ENCODE data around the gene NDUFA6.

NDUFA6 gene

DNA sequence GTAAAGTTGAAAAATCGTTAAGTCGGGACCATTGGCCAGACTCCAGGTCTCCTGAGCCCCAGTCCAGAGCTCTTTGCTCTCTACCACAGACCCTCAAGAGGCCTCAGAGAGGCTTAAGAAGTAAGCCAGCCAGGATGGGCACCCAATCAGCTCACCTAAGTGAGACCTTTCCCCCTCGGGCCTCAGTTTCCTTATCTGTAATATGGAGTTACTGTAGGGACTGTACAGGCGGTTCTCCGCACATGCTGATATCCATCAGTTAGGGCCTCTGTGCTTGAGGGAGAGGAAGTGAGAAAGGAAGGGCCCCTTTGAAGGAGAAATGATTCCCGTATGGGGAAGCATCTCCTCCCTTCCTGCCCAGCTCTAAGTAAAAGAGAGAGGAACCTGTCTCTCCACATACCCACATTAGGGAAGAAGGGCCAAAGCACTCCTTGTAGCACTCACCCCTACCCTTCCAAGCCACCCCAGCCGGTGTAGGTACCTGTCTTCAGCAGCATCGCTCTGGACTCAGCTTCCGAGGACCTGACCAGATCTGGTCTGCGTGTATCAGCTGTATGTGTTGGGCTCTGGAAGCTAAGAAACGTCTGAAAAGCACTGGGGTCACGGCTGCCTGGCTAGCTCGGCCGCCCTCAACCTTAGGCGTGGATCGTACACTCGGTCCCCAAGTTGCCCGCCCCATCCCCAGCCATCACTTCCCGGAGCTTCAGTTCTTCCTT lies 20.6 kb downstream of the NDUFA6 start:
- no peak for DNase-seq

DNA sequence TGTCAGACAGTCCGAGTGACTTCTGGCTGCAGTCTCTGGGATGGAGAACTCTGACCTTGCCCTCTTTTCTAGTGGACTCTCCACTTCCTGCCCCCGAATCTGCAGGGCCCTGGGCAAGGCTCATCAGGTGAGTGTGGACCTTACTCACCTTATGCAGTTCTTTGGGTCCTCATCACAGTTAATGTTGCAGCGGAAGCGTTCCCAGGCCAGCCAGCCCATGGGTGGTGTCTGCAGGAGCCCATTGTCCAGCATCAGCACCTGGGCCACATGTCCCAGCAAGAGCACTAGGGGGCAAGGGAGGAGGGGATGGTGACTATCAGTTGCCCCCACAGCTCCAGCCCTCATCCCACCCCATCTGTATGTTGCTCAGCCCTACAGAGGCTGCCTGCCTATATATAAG lies 22.3 kb downstream of the NDUFA6 start:
- no peak for DNase-seq

DNA sequence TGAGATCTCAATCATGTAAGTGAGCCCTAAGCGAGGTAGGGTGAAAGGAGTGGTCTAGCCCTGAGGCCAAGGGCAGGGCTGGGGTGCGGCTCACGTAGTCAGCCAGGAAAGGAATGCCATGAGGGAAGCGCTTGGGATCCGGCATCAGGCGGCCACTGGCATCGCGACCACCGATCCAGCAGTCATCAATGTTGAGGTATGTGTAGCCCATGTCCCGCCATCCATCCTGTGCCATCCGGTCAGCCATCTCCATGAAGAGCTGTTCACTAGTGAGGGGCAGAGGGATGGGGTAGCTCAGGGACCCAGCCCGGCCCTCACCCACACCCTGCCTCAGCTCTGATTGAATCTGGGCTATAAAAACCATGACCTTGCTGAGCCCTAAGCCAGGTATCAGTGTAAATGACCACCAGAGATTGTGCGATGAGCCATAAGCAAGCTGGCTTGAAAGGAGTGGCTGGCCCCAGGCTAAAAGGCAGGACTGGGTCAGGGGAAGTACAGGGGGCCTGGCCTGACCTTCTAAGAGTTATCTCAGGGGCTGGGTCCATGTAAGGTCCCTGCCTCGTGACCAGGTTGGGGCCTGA lies 22.8 kb downstream of the NDUFA6 start:
- no peak for DNase-seq

DNA sequence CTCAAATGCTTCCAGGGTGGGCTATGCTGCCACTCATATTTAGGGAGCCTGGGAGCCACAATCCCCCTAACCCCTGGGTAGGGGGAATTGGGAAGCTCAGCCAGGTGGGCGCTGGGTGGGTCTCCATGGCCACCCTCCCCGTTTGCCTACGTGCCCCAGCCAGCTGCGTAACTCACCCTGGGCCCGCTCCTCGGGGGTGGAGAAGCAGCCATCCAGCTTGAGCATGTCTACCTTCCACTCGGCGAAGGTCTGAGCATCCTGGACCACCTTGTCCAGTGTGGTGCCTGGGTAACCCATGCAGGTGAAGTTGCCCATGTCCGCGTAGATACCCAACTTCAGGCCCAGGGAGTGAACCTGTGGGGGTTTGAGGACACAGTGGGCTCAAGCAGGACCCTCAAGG lies 23.6 kb downstream of the NDUFA6 start:
- DNase-seq, result no peak

- DNase-seq, result no peak
Observed at GRCh38 chr22:42066126-42066761, 24.3 kb downstream of the NDUFA6 start.

- no peak for DNase-seq
Observed at GRCh38 chr22:42065438-42066125, 25.0 kb downstream of the NDUFA6 start.

DNA sequence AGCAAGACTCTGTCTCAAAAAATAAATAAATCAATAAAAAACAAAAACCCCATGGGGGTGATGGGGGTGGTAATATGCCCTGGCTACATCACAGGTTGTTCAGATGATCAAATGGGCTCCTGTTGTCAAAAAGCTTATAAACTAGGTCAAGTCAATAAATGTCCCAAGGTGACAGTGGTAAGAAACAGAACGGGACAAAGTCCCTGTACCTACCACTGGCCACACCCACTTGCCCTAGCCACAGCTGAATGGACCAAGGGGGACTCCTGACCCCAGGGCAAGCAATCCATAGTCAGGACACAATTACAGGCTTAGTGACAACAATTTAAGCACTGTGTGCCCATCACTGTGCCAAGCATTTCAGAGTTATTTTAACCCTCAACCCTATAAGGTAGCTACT lies 25.9 kb downstream of the NDUFA6 start:
- DNase-seq, result no peak

- DNase-seq, result no peak
Observed at GRCh38 chr22:42062506-42063170, 27.9 kb downstream of the NDUFA6 start.

- DNase-seq, result no peak
Observed at GRCh38 chr22:42061041-42061440, 29.5 kb downstream of the NDUFA6 start.

GRCh38 chr22:42060489-42060888 lies 30.1 kb downstream of the NDUFA6 start:
- DNase-seq, result no peak

- DNase-seq, result no peak
Observed at GRCh38 chr22:42056757-42057511, 33.6 kb downstream of the NDUFA6 start.

DNA sequence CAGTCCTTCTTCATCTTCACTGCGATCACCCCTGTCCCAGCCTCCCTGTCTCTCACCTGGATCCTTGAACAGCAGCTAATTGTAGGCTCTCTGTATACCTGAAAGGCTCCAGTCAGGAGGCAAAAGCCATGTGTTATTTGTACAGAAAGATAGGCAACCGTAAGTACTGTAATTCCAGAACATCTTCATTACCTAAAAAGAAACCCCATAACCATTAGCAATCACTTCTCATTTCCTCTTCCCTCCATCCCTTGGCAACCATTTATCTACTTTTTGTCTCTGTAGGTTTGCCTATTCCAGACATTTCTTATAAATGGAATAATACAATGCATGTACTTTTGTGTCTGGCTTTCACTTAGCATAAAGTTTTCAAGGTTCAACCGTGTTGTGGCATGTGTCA lies 37.8 kb downstream of the NDUFA6 start:
- no peak for DNase-seq

GRCh38 chr22:42050641-42051180 lies 39.9 kb downstream of the NDUFA6 start:
- DNase-seq, result no peak

- DNase-seq, result no peak
Observed at GRCh38 chr22:42041784-42042183, 48.8 kb downstream of the NDUFA6 start.

DNA sequence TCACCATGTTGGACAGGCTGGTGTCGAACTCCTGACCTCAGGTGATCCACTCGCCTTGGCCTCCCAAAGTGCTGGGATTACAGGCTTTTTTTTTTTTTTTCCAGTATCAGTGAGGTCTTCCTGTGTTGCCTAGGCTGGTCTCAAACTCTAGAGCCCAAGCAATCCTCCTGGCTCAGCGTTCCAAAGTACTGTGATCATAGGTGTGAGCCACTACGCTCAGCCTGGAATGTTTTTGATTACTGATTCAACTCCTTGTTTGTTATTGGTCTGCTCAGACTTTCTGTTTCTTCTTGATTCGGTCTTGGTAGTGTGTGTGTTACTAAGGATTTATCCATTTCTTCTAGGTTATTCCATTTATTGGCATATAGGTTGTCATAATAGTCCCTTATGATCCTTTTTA lies 51.3 kb downstream of the NDUFA6 start:
- DNase-seq, result no peak
